ENCODE measurements around the gene TGFB1.

The TGFB1 gene

DNA sequence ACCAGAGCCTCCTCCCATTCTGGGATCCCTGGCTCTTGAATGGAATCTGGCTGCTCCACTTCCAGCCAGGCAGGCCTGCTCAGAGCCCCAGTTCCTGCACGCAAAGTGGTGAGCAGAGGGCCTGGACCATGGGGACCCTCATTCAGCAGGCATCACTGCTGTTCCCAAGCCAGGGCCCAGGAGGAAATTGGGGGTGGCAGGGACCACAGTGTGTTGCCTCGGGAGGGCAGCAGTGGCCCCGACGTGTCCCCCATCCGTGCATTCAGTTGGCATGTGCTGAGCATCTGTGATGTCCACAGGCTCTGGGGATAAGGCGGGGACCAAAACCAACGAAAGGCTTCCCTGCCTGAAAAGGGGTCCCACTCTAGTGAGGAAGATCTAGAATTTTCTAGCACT is 32.5 kb downstream of the TGFB1 start:
- no peak for DNase-seq (ENCODE audit: low read depth)

DNA sequence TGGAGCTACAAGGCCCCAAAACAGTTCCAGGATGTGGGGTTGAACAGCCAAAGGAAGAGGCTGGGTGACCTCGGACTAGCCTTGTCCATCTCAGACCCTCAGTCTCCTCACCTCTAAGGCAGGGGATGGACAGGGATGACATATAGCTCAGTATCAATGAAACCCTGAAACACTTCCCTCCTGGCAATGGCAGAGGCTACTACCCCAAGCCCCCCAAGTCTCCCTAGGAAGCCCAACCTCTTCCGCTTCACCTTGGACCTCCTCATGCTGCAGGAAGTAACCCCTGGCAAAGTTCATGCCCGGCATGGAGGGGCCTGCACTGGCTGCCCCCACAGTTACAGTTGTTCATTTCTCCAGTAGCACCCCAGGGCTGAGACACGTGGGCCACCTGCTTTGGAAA is 33.2 kb downstream of the TGFB1 start:
- DNase-seq (ENCODE audit: low read depth): no peak

DNA sequence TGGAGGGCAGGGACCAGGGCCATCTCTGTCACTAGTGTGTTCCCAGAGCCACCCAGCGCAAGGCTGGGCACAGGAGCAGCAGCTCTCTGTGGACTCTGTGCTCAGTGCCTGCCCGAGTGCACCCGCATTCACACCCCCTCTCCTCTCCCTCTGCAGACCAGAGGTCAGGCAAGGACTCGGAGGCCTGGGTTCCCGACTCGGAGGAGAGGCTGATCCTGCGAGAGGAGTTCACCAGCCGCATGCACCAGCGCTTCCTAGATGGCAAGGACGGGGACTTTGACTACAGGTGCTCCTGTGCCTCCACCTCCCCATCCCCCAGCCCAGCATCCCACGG is 33.6 kb downstream of the TGFB1 start:
- DNase-seq (ENCODE audit: low read depth): no peak

DNA sequence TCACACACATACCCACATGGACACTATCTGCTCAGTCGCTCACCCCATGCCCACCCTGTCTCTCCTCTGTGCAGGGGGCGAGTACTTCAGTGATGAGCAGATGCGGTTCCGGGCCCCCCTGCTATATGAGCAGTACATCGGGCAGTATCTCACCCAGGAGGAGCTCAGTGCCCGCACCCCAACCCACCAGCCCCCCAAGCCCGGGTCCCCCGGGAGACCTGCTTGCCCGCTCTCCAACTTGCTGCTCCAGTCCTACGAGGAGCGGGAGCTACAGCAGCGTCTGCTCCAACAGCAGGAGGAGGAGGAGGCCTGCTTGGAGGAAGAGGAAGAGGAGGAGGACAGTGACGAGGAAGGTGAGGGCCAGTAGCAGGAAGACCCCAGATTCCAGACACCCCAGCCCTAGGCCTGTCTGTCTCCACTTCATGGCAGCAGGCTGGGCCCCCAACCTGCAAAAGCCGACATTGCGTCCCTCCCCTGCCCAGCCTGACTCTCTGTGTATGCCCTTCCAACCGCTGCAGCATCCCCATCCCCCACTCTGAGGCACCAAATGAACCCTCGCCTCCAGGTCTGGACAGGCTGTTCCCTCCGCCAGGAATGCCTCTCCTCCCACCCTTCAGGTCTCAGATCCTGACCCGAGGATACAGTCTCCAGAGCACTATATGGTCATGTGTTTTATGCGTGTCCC is 34.1 kb downstream of the TGFB1 start:
- DNase-seq (ENCODE audit: low read depth): no peak

DNA sequence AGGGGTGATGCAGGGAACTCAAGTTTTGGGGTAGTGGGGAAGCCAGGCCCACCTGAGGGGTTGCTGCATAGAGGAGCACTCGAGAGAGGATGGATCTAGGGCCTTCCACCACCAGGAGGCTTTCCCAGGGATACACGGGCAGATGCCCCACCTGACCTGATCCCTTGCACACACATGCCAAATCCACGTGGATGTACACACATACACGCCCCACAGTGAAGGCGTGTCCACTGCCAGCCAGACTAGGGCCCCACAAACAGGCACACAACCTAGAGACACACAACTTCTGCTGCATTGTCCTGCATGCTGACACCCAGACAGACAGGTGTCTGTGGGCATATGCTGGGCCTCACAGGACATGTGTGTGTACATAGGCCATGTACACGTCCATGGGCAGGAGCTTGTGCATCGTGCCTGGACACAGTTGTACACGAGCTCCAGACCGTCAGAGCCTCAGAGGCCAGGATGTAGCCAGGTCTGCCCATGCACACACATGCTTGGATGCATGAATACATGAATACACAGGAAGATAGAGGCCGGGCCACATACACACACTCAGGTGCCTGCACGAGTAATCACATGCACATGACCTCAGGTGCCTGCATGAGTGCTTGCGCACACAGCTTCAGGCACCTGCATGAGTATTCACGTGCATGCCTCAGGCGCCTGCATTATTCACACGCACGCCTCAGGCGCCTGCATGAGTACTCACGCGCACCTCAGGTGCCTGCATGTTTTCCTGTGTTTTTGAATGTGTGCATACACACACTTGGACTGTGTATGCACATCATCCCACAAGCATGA is 34.8 kb downstream of the TGFB1 start:
- no peak for DNase-seq (ENCODE audit: low read depth)

DNA sequence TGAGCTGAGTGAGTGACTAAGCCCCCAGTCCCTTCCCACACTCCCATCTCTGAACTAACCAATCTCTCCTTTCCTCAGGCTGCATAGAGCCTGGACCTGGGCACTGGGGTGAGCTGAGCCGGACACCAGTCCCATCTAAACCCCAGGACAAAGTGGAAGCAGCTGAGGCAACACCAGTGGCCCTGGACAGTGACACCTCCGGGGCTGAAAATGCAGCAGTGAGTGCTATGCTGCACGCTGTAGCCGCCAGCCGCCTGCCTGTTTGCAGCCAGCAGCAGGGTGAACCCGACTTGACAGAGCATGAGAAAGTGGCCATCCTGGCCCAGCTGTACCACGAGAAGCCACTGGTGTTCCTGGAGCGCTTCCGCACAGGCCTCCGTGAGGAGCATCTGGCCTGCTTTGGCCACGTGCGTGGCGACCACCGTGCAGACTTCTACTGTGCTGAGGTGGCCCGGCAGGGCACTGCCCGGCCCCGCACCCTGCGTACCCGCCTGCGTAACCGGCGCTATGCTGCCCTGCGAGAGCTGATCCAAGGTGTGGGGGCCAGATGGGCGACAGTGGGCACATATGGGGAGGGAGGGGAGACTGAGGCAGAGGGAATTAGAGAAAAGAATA is 37.3 kb downstream of the TGFB1 start:
- DNase-seq (ENCODE audit: low read depth): no peak

DNA sequence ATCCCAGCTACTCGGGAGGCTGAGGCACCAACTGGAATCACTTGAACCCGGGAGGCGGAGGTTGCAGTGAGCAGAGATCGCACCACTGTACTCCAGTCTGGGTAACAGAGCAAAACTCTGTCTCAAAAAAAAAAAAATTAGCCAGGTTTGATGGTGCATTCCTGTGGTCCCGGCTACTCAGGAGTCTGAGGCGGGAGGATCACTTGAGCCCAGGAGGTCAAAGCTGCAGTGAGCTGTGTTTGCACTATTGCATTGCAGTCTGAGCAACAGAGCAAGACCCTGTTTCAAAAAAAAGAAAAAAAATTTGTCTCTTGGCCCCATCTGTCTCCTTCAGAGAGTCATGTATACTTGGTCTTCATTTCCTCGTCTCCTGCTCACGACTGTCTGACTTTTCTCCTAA is 42.1 kb downstream of the TGFB1 start:
- DNase-seq (ENCODE audit: low read depth): no peak

DNA sequence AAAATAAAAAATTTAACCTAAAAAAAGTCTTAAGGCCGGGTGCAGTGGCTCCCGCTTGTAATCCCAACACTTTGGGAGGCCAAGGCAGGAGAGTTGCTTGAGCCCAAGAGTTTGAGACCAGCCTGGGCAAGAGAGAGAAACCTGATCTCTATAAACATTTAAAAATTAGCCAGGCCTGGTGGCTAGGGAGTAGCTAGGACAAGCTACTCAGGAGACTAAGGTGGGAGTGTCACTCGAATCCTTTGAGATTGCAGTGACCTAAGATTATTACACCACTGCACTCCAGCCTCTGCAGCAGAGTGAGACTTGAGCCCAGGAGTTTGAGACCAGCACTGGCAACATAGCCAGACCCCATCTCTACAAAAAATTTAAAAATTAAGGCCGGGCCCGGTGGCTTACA is 42.6 kb downstream of the TGFB1 start:
- DNase-seq (ENCODE audit: low read depth): no peak

DNA sequence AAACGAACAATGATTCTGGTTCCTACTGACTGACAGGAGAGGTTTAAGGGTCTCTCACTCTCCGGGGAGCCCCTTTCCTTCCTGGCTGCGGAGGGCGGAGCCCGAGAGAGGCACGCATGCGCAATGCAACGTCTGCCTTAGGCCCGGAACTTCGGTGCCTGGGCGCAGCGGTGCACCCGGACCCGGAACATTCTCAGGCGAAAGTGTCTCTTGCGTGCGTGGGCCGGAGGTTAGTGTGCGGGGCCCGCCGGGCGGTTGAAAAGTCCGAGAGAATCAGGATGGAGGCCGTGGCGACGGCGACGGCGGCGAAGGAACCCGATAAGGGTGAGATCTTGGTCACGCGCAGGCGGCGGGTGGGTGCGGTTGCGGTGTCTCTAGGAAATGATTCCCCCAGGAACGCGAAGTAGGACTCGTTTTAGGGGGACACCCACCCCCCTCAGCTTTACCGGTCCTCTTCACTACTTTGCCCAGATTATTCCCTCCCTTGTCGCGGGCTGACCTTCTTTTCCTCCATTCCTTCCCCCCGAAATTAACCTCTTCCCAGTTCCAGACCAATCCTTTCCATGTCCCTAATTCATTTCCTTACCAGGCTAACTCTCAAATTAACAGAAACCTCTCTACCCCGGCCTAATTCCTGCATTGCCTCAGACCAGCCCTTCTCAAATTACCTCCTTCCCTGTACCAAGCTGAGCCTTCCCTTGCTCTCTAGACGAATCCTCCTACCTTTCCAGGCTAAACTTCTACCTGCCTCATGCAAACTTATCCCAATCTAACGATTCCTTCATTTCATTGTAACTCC is 43.5 kb downstream of the TGFB1 start, which contains the start of gene CCDC97:
Gene CCDC97 (plus strand): TSS at position 140 of the 799 bp plus-strand sequence. CDS start 139 bp downstream, at position 279.
- DNase-seq (ENCODE audit: low read depth): no peak

DNA sequence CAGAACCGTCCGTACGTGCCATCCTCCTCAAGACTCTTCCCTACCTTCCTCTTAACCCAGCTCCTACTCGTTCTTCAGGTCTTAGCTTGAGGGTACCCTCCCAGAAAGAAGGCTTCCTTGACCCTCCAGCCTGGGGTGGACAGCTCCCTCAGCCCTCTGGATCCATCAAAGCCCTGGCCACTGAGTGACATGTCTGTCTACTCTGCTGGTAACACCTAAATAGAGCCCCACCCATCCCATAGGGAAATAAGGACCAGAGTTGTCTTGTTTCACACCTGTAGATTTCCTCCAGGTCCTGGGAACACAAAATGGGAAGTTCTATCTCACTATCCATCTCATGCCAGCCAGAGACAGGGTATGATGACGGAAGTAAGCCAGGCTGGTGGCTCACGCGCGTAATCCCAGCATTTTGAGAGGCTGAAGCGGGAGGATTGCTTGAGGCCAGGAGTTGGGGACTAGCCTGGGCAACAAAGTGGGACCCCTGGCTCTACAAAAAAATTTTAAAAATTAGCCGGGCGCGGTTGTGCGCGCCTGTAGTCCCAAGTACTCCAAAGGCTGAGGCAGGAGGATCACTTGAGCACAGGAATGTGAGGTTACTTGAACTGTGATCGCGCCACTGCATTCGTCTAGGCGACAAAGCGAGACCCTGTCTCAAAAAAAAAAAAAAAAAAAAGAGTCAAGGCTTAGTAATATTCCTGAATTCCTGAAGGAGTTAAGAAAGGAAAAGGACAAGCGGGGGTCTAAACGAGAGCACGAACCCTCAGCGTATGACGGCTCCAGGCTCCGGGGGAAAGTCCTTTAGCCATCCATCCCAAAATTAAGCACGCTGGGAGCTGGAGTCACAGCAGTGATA is 44.3 kb downstream of the TGFB1 start:
- DNase-seq (ENCODE audit: low read depth): no peak

DNA sequence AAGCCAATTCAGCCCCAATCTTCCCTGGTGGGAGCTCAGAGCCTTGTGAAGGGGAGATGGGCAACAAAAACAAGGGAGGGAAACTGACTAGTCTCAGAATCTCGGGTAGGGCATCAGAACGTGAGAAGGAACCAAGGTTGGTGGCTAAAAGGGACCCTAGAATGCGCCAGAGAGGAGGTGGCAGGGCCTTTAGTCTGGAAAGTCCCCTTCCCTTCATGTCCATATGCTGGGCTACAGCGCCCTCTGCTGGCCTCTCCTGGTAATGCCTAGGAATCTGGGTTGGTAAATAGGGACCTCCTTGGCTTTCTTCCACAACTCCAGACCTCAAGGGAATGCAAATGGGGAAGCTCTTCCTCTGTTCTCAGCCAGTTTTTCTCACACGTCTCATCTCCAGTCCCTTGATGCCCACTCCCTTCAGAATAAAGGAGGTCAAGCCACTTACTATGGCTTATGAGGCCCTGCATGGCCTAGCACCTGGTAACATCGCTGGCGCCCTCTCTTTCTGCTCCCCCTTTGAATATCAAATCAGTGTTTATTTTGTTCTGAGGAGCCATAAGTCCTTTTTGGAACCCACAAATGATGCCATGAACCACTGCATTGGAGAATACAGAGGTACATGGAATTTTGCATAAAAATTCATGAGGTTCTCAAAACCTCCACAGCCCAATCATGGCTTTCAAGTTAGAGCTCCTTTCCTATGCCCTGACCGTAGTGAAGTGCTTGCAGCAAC is 45.1 kb downstream of the TGFB1 start:
- DNase-seq (ENCODE audit: low read depth): no peak

DNA sequence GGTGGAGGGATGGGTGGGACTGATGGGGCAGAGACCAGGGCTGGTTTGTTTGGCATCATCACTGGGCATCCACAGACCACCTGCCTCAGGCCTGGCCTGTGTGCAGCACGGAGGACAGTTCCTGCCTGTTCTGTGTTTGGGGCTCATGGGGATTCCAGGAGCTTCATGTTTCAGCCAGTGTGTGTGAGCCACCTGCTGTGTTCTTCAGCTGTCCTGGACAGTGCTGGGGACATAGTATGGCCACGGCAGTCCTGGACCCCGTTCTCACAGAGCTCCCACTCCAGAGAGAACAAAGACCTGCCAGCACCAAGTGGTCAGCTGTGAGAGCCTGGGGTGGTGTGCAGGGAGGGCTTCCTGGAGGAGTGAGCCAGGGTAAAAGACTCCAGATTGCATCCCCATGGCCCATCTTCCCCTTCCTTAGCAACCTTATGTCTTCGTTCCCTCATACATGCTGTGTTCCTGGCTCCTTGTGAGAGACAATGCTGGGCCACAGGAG is 45.7 kb downstream of the TGFB1 start:
- no peak for DNase-seq (ENCODE audit: low read depth)

DNA sequence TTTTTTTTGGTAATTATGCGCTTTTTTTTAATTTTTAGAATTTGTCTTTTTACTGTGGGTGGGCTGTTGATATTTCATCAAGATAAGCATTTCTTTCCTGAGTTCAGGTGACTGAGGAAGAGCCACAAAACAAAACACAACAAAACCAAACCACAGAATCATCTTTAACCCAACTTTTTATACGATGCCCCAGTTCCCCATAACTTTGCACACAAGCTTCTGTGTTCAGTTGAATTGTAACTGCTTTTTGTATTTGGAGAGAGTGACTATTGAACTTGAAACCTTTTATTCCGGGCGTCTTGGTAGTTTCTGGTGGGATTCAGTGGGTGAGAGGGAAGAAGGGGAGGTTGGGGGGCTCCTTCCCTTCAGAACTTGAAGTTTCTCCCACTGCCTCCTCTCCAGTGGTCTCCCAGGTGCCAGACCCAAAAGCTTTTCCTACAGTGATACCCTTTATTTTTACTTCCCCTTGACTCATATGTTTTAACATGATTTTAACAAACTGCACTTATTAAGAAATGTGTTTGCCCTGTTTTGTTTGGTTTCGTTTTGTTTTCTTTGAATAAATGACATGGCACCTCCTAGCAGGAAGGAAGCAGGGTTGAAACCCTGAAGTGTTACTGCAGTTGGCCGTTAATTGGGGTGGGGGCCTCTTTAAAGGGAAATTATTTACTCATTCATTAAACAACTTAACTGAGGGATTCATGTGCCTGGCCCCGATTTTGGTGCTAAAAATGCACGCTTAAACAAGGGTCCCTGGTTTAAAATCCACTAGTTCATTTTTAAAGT is 46.4 kb downstream of the TGFB1 start:
- no peak for DNase-seq (ENCODE audit: low read depth)

DNA sequence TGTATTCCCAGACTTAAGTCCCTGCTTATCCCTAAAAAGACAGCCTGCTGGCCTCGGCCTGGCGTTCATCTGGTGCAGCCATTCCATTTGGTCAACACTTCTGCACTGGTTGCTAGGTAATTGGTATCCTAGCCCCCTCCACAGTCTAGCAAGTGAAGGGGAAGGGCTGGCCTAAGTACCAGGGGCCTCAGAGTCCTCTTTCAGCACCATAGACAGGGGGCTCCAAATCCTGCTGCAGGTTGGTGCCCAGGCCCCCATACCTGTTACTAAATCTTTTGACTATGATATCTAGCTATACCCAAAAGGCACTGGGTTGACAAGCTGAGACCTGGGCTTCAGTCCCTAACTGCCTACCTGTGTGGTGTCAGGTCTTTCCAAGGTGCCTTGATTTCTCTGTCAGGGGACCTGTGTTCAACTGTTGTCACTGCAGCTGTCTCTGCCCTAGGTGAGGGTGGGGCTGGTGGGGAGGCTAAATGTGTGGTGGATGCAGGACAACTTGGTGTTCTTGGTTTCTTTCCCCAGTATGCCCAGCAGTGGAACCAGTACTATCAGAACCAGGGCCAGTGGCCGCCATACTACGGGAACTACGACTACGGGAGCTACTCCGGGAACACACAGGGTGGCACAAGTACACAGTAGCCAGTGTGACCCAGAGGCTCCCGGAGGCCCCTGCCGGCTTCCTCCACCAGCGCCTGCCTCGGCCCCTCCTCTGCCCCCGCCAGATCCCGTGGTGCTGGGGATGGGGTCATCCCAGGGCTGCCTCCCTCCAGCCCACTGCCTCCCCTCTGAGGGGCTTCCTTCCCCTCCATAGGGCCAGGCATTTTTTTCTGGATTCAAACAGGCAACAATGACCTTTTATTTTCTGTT is 47.6 kb downstream of the TGFB1 start:
- DNase-seq (ENCODE audit: low read depth): no peak

DNA sequence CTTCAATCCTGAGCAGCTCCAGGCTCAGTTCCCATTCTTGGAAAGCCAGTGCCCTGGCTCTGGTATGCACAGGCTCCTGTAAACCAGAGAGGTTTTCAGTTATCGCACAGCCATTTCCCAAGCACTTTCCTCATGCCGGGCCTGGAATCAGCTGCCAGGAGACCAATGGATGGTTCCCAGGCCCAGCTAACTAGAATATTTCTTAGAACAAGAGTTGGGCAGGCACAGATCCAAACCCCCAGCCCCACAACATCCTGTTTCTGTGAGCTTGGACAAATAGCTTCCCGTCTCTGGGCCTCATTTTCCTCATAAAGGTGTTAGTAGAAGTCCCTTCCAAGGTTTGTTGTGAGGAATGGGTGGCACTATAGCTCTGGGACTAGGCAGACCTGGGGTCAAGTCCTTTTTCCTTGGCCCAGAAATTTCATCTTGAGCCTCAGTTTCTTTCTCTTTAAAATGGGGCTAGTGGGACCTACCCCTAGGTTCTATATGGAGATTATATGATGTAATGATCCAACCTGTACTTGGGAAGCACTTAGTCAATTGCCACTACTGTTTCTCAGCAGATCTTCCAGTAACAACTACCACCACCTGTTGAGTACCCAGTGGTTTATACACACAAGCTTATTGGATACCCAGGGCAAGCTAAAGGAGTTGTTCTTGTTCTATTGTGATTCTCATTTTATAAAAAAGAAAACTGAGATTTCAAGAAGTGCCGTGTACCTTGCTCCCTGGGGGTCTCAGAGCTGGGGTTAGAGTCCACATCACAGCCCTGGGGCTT is 48.8 kb downstream of the TGFB1 start:
- no peak for DNase-seq (ENCODE audit: low read depth)

DNA sequence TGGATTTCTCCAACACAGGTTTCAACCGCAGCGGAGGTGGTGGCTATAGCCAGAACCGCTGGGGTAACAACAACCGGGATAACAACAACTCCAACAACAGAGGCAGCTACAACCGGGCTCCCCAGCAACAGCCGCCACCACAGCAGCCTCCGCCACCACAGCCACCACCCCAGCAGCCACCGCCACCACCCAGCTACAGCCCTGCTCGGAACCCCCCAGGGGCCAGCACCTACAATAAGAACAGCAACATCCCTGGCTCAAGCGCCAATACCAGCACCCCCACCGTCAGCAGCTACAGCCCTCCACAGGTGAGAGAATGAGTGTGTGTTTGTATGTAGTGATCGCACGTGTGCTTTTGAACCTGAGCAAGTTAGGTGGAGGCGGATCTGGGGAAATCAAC is 49.8 kb downstream of the TGFB1 start:
- DNase-seq (ENCODE audit: low read depth): no peak

DNA sequence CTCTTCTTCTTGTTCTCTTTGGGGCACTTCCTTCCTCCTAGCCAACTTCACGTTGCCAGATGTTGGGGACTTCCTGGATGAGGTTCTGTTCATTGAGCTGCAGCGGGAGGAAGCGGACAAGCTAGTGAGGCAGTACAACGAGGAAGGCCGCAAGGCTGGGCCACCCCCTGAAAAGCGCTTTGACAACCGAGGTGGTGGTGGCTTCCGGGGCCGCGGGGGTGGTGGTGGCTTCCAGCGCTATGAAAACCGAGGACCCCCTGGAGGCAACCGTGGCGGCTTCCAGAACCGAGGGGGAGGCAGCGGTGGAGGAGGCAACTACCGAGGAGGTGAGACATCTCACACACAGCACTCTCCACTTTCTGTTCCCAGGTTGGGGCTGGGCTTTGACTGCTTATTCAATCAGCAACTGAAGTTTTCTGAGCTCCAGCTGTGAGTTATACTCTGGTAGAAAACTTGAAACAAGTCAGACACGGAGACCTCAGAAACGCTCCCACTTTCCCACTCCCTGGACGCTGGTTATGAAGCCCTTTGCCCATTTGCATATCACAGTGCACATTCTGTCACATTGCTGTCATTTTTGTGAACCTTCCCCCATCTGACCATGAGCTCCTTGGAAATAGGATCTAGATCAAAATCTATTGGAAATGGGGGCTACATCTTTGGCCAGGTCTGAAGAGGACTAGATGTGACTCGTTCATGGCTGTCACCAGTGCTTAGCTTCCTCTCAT is 50.9 kb downstream of the TGFB1 start:
- no peak for DNase-seq (ENCODE audit: low read depth)

Measured in non-pigmented ciliary epithelial cell (primary cell).